RWPE1 (cell line): ENCODE data around the gene EIF1B.

ENCODE experiments used
- CTCF ChIA-PET: fragments of 350-600 bp; sonication (Branson Sonifier 250); formaldehyde crosslinking; extraction: SDS; loops from one replicate; lab custom pipeline; 2021; lab: Yijun Ruan, JAX
- POLR2A ChIA-PET: fragments of 400-600 bp; formaldehyde crosslinking; extraction: SDS; loops from one replicate; lab custom pipeline; 2020; ENCODE audit warnings: antibody characterized with exemption; ENCODE audit not compliant: low non-redundant PET; lab: Yijun Ruan, JAX
- DNase-seq: peaks from one replicate; pipeline ENCODE4 v3.0.0; 2012; ENCODE audit warnings: low spot score
- H3K27ac ChIP-seq: fragments of 450-650 bp; 2 replicates; pipeline ENCODE4 v1.5.1; 2017
- CTCF ChIP-seq: fragments of 450-650 bp; conservative IDR thresholded peaks from 2 replicates; pipeline ENCODE4 v1.5.1; 2017; ENCODE audit warnings: low read depth, mild to moderate bottlenecking

Gene EIF1B

GRCh38 chr3:40313975-40314860 is 4.7 kb downstream of the EIF1B start:
- ChIA-PET POLR2A (no interaction called here), CTCF (interaction anchor here (0.7 to 1.0 kb wide), 3 partner anchors 9 to 640 kb away, joined by 3 to 4 read pairs (median 3); no protein-coding TSS in a partner anchor)
- no peak for TF ChIP-seq CTCF
- no peak for DNase-seq
- H3K27ac ChIP-seq: no peak overlapping the region

DNA sequence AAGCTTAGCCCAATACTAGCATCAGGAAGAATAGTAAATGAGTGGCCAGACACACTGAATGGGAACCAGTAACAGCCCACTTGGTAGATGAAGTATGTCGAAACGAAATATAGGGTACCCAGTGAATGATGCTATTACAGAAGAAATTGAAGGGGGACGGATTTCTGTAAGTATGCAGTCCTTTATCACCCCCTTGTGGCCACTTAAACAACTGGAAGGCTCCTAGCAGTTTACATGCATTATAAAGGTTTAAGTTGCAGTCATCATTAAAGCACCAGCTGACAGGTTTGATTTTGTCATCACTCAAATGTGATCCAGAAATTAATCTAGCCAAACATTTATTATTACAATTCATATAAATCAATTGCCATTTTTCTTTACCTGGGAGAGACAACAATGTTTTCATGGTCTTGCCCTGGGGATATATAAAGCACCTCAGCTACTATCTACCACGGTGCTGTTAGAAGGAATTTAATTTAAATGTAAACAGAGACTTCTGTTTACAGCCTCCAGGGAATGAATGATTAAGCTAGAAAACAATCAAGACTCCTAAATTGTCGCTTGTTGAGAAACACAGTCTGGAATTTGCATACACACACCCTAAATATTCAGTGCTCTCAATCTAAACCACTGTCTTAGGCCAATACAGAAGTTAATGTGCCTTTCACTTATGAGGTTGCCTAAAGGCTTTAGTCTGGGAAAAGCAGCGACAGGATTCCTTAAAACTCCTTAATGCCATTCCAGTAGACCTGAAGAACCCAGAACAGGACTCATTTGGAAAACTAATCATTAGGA is 7.8 kb downstream of the EIF1B start:
- ChIA-PET CTCF (interaction anchor here (0.6 to 1.9 kb wide), 5 partner anchors 11 to 132 kb away, joined by 3 to 9 read pairs (median 3); no protein-coding TSS in a partner anchor), POLR2A (no interaction called here)
- TF ChIP-seq CTCF: peak; percentile 84
- DNase-seq: peak; percentile 24
- no peak overlapping the region for H3K27ac ChIP-seq

GRCh38 chr3:40321818-40322217 is 12.3 kb downstream of the EIF1B start:
- CTCF ChIA-PET: interaction anchor here (1.1 kb wide), 1 partner anchor 132 kb away, joined by 3 read pairs; no protein-coding TSS in a partner anchor
- no peak for DNase-seq
- TF ChIP-seq CTCF: no peak
- POLR2A ChIA-PET: no interaction called here
- H3K27ac ChIP-seq: no peak overlapping the region

- CTCF ChIA-PET: interaction anchor here (1.2 kb wide), 1 partner anchor 9 kb away, joined by 3 read pairs; no protein-coding TSS in a partner anchor
- H3K27ac ChIP-seq: no peak overlapping the region
- POLR2A ChIA-PET: no interaction called here
- no peak for TF ChIP-seq CTCF
- no peak for DNase-seq
These were observed 14.4 kb downstream of the EIF1B start for GRCh38 chr3:40323946-40324345.

- CTCF ChIA-PET: no interaction called here
- TF ChIP-seq CTCF: no peak
- no peak overlapping the region for H3K27ac ChIP-seq
- no peak for DNase-seq
- POLR2A ChIA-PET: no interaction called here
These were observed 15.1 kb downstream of the EIF1B start for GRCh38 chr3:40324621-40325020.

- H3K27ac ChIP-seq: no peak overlapping the region
- ChIA-PET CTCF (interaction anchor here (1.0 kb wide), 1 partner anchor 133 kb away, joined by 3 read pairs; no protein-coding TSS in a partner anchor), POLR2A (no interaction called here)
- DNase-seq: no peak
- no peak for TF ChIP-seq CTCF
These were observed 16.0 kb downstream of the EIF1B start for GRCh38 chr3:40325465-40325864.
